Liver (tissue), 3 donors: ENCODE results near the gene RIN1.

Source experiments
- EGR1 ChIP-seq, 2 donors: IDR thresholded peaks; 2 replicates each; pipeline ENCODE4 v1.6.1; 2016 to 2018; ENCODE audit warnings: antibody characterized with exemption in 2 of 2, low read depth in 2 of 2
- JUND ChIP-seq, 2 donors: IDR thresholded peaks; 2 replicates each; pipeline ENCODE4 v1.6.1; 2016; ENCODE audit warnings: antibody characterized with exemption in 2 of 2
- NR2F2 ChIP-seq: IDR thresholded peaks from 2 replicates; pipeline ENCODE4 v1.6.1; 2016; ENCODE audit warnings: antibody characterized with exemption
- RAD21 ChIP-seq, 2 donors: IDR thresholded peaks; 2 replicates each; pipeline ENCODE4 v1.6.1; 2016; ENCODE audit warnings: antibody characterized with exemption in 2 of 2, mild to moderate bottlenecking in 2 of 2
- TAF1 ChIP-seq: conservative IDR thresholded peaks from 2 replicates; pipeline ENCODE4 v1.6.1; 2016; ENCODE audit warnings: antibody characterized with exemption, mild to moderate bottlenecking
- TF ChIP-seq, protein P1 (sequence below): fragments of 150-350 bp; IDR thresholded peaks from 2 replicates; pipeline ENCODE4 v1.5.1; 2017; ENCODE audit warnings: improper control_type of control experiment, low read depth, low read length; ENCODE audit not compliant: missing input control
- TF ChIP-seq, protein P2 (sequence below): IDR thresholded peaks from 2 replicates; pipeline ENCODE4 v1.6.1; 2016; ENCODE audit warnings: antibody characterized with exemption
- TF ChIP-seq, protein P3 (sequence below): IDR thresholded peaks from 2 replicates; pipeline ENCODE4 v1.6.1; 2016; ENCODE audit warnings: antibody characterized with exemption, mild to moderate bottlenecking
- donor health status: healthy.
- donor health status: healthy.

DNA sequence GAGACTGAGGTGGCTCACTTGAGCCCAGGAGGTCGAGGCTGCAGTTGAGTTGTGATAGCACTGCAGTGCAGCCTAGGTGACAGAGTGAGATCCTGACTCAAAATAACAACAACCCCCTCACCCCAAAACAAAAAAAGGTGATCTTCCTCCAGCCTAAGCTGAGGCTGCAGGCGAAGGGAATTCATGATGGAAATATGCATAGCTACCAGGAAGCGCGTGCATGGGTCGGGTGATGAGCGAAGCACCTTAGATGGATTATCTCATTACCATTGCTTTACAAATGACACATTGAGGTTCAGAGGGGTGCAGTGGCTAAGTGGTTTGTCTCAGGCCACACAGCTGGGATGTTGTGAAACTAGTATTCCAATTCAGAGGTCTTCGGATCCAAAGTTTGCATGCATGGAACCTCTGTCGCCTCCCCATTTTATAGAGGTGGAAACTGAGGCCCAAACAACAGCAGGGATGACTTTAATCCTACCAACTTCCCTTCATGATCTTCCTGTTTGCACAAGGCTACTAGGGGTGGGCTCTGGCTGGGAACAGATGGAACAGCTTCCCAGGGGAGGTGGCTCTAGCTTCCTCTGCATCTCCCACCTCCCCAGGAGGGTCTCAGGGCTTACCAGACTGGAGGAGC is 30.7 kb upstream of the RIN1 start:
- TF ChIP-seq TAF1 (no peak), JUND (IDR thresholded peaks at IDR 0.05) (no peak), RAD21 (IDR thresholded peaks at IDR 0.05) (no peak), EGR1 (IDR thresholded peaks at IDR 0.05; ENCODE audit: low read depth in 2 of 2) (no peak), NR2F2 (no peak)
- TF ChIP-seq, protein P1, sequence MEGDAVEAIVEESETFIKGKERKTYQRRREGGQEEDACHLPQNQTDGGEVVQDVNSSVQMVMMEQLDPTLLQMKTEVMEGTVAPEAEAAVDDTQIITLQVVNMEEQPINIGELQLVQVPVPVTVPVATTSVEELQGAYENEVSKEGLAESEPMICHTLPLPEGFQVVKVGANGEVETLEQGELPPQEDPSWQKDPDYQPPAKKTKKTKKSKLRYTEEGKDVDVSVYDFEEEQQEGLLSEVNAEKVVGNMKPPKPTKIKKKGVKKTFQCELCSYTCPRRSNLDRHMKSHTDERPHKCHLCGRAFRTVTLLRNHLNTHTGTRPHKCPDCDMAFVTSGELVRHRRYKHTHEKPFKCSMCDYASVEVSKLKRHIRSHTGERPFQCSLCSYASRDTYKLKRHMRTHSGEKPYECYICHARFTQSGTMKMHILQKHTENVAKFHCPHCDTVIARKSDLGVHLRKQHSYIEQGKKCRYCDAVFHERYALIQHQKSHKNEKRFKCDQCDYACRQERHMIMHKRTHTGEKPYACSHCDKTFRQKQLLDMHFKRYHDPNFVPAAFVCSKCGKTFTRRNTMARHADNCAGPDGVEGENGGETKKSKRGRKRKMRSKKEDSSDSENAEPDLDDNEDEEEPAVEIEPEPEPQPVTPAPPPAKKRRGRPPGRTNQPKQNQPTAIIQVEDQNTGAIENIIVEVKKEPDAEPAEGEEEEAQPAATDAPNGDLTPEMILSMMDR = no peak
- TF ChIP-seq, protein P2, sequence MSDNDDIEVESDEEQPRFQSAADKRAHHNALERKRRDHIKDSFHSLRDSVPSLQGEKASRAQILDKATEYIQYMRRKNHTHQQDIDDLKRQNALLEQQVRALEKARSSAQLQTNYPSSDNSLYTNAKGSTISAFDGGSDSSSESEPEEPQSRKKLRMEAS = no peak
- TF ChIP-seq, protein P3, sequence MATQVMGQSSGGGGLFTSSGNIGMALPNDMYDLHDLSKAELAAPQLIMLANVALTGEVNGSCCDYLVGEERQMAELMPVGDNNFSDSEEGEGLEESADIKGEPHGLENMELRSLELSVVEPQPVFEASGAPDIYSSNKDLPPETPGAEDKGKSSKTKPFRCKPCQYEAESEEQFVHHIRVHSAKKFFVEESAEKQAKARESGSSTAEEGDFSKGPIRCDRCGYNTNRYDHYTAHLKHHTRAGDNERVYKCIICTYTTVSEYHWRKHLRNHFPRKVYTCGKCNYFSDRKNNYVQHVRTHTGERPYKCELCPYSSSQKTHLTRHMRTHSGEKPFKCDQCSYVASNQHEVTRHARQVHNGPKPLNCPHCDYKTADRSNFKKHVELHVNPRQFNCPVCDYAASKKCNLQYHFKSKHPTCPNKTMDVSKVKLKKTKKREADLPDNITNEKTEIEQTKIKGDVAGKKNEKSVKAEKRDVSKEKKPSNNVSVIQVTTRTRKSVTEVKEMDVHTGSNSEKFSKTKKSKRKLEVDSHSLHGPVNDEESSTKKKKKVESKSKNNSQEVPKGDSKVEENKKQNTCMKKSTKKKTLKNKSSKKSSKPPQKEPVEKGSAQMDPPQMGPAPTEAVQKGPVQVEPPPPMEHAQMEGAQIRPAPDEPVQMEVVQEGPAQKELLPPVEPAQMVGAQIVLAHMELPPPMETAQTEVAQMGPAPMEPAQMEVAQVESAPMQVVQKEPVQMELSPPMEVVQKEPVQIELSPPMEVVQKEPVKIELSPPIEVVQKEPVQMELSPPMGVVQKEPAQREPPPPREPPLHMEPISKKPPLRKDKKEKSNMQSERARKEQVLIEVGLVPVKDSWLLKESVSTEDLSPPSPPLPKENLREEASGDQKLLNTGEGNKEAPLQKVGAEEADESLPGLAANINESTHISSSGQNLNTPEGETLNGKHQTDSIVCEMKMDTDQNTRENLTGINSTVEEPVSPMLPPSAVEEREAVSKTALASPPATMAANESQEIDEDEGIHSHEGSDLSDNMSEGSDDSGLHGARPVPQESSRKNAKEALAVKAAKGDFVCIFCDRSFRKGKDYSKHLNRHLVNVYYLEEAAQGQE = no peak
